ENCODE results near the gene STON2. TPM values are rescaled to one million over a fixed set of nuclear protein-coding genes. Genes with fewer than 3 reads are reported as not detected.

The STON2 gene
- polyA plus RNA-seq, 2 of the 4 experiments (the other 2 are of a cell fraction): 0.53 to 1.3 TPM

GRCh38 chr14:81235096-81235495, 165.0 kb downstream of the STON2 start:
- TF ChIP-seq RFX5 (IDR thresholded peaks at IDR 0.05): no peak
- no peak for TF ChIP-seq JUNB (IDR thresholded peaks at IDR 0.05)
- no peak for TF ChIP-seq HDAC2 (IDR thresholded peaks at IDR 0.05)
- 22% methylated on average over 2 of the region's 2 CpGs for WGBS (ENCODE audit: missing lambda C conversion rate)
- CTCF ChIA-PET: no interaction called here

GRCh38 chr14:81234278-81234677, 165.8 kb downstream of the STON2 start:
- ChIA-PET POLR2A (interaction anchor here (1.2 kb wide), 1 partner anchor 13 kb away, joined by 9 read pairs; the partner anchor contains the start of gene GTF2A1), CTCF (interaction anchor here (1.2 kb wide), 1 partner anchor 11 kb away, joined by 3 read pairs; no protein-coding TSS in a partner anchor)
- Histone ChIP-seq H3K9me3 (no peaks in the 10 kb centered on the region), H3K27ac (no peak overlapping the region), H3K4me3 (no peak overlapping the region), H3K4me1 (no peaks in the 10 kb centered on the region), H3K4me2 (no peak overlapping the region)
- no peak for FAIRE-seq
- ATAC-seq: no peak
- TF ChIP-seq MAX (IDR thresholded peaks at IDR 0.05) (no peak), KDM1A (IDR thresholded peaks at IDR 0.05; ENCODE audit: low read depth) (no peak), RCOR1 (IDR thresholded peaks at IDR 0.05; ENCODE audit: low read depth, low read length) (no peak), KDM5A (IDR thresholded peaks at IDR 0.05) (no peak), ATOH8 (CRISPR knock-in tag; IDR thresholded peaks at IDR 0.05; ENCODE audit: low read depth) (no peak), CEBPB (IDR thresholded peaks at IDR 0.05) (no peak), ELK1 (IDR thresholded peaks at IDR 0.05; ENCODE audit: low read depth, low read length) (no peak), POLR2AphosphoS2 (conservative IDR thresholded peaks at IDR 0.05; ENCODE audit: low read length) (no peak), POLR2A (IDR thresholded peaks at IDR 0.05; ENCODE audit: low read length) (no peak), ZSCAN20 (CRISPR knock-in tag; IDR thresholded peaks at IDR 0.05) (no peak), USF2 (IDR thresholded peaks at IDR 0.05) (no peak), FOXS1 (CRISPR knock-in tag; IDR thresholded peaks at IDR 0.05) (no peak), REST (IDR thresholded peaks at IDR 0.05) (no peak), CBX2 (IDR thresholded peaks at IDR 0.05; ENCODE audit: borderline replicate concordance, low read depth) (no peak), ZNF302 (CRISPR knock-in tag; IDR thresholded peaks at IDR 0.05) (no peak)
- DNase-seq (ENCODE audit: low read depth in 1 of 2, low spot score in 1 of 2): no peak

More at GRCh38 chr14:81235096-81235495, 165.0 kb downstream of the STON2 start:
- ATAC-seq (no peak), FAIRE-seq (no peak), DNase-seq (ENCODE audit: low read depth in 1 of 2, low spot score in 1 of 2) (no peak)
- Histone ChIP-seq H3K4me2 (no peak overlapping the region), H3K4me1 (no peaks in the 10 kb centered on the region), H3K4me3 (no peak overlapping the region), H3K27ac (no peak overlapping the region), H3K9me3 (no peaks in the 10 kb centered on the region)
- POLR2A ChIA-PET: no interaction called here

- ChIA-PET CTCF (interaction anchor here (1.2 kb wide), 1 partner anchor 11 kb away, joined by 3 read pairs; no protein-coding TSS in a partner anchor), POLR2A (interaction anchor here (1.2 kb wide), 1 partner anchor 13 kb away, joined by 9 read pairs; the partner anchor contains the start of gene GTF2A1)
- FAIRE-seq (no peak), ATAC-seq (no peak), DNase-seq (ENCODE audit: low read depth in 1 of 2, low spot score in 1 of 2) (no peak)
- no peak overlapping the region for H3K4me2 ChIP-seq
- H3K9me3 ChIP-seq: no peaks in the 10 kb centered on the region
- TF ChIP-seq EHMT2 (IDR thresholded peaks at IDR 0.05; ENCODE audit: low read depth): no peak
- no peak for TF ChIP-seq TP53 (CRISPR knock-in tag; IDR thresholded peaks at IDR 0.05)
- TF ChIP-seq ZC3H11A (IDR thresholded peaks at IDR 0.05): no peak
- TF ChIP-seq ELK1 (IDR thresholded peaks at IDR 0.05; ENCODE audit: low read depth, low read length): no peak
- no peak for TF ChIP-seq MAFK (IDR thresholded peaks at IDR 0.05; ENCODE audit: partially characterized antibody)
- no peak for TF ChIP-seq HOXA7 (CRISPR knock-in tag; IDR thresholded peaks at IDR 0.05)
- TF ChIP-seq HOXB13 (CRISPR knock-in tag; IDR thresholded peaks at IDR 0.05; ENCODE audit: low read depth): no peak
- no peak for TF ChIP-seq JUN (IDR thresholded peaks at IDR 0.05)
- TF ChIP-seq NFE2L2 (conservative IDR thresholded peaks at IDR 0.05; ENCODE audit: low read length): no peak
- TF ChIP-seq ZSCAN20 (CRISPR knock-in tag; IDR thresholded peaks at IDR 0.05): no peak
- no peak for TF ChIP-seq BHLHE40 (IDR thresholded peaks at IDR 0.05; ENCODE audit: low read depth, low read length)
- H3K4me3 ChIP-seq: no peak overlapping the region
- no peak overlapping the region for H3K27ac ChIP-seq
- WGBS (ENCODE audit: missing lambda C conversion rate): 73% methylated on average over 1 of the region's 1 CpG
- H3K4me1 ChIP-seq: no peaks in the 10 kb centered on the region
These were observed 166.5 kb downstream of the STON2 start for GRCh38 chr14:81233615-81234014.

Data from A549 (cell line).